Activated CD8-positive, alpha-beta T cell treated with anti-CD3 and anti-CD28 coated beads for 36 hours (primary cell): ENCODE measurements around the gene PHF13. TPM values are rescaled to one million over a fixed set of nuclear protein-coding genes. Genes with fewer than 3 reads are reported as not detected.
"Not testable (repeated sequence)": the region's sequence is repeated elsewhere in the genome, so short reads cannot be mapped to it uniquely, and the experiment has no call there.

ENCODE experiments used
- ATAC-seq: fragments of 200-7000 bp; cut with Tn5 transposase; one replicate; pipeline ENCODE4 v1.10.0; 2021; ENCODE audit warnings: mild to moderate bottlenecking, moderate library complexity
- CTCF ChIA-PET: fragments of 350-600 bp; sonication (Branson Sonifier 250); formaldehyde crosslinking; loops from one replicate; lab custom pipeline; 2021; ENCODE audit warnings: antibody characterized with exemption; lab: Charles Lee
- POLR2A ChIA-PET: fragments of 350-600 bp; sonication (Branson Sonifier 250); formaldehyde crosslinking; loops from one replicate; lab custom pipeline; 2021; ENCODE audit warnings: antibody characterized with exemption; lab: Charles Lee
- DNase-seq: peaks from one replicate; pipeline ENCODE4 v3.0.0-alpha.2; 2020
- H3K27ac Mint-ChIP-seq: one replicate; pipeline ENCODE4 v1.8.0; 2021; ENCODE audit warnings: mild to moderate bottlenecking, mixed read lengths
- H3K27me3 Mint-ChIP-seq: one replicate; pipeline ENCODE4 v1.8.0; 2021; ENCODE audit warnings: mixed read lengths
- H3K36me3 Mint-ChIP-seq: one replicate; pipeline ENCODE4 v1.8.0; 2021; ENCODE audit warnings: low read depth, mixed read lengths
- H3K4me1 Mint-ChIP-seq: one replicate; pipeline ENCODE4 v1.8.0; 2021; ENCODE audit warnings: low read depth, mixed read lengths
- H3K4me3 Mint-ChIP-seq: one replicate; pipeline ENCODE4 v1.8.0; 2021; ENCODE audit warnings: mild to moderate bottlenecking, moderate library complexity, mixed read lengths
- H3K9me3 Mint-ChIP-seq: one replicate; pipeline ENCODE4 v1.8.0; 2021; ENCODE audit warnings: mixed read lengths
- CTCF ChIP-seq: fragments of 200-600 bp; IDR thresholded peaks from one replicate; pipeline ENCODE4 v1.8.0; 2022; ENCODE audit warnings: antibody characterized with exemption, mild to moderate bottlenecking
- intact Hi-C: fragments of 100-400 bp; cut with micrococcal nuclease; formaldehyde crosslinking; loops from one replicate; pipeline ENCODE4 v1.10.0; 2022
- total RNA-seq, 2 experiments: library from RNA; stranded (reverse); gene quantifications; one replicate each; pipeline ENCODE4 v1.2.3, GENCODE V29; 2021

The PHF13 gene
- total RNA-seq, 2 experiments from 2014 or later, result 12.5 to 14.8 TPM

GRCh38 chr1:6596886-6597776 lies 16.4 kb upstream of the PHF13 start:
- peaks cover 36% of the 10 kb centered on the region for H3K4me1 Mint-ChIP-seq
- intact Hi-C loops, result no loop called here
- no peak for ATAC-seq
- no peak for DNase-seq
- H3K27ac Mint-ChIP-seq, result no peak overlapping the region
- no peaks in the 10 kb centered on the region for H3K27me3 Mint-ChIP-seq
- no peak for TF ChIP-seq CTCF
- ChIA-PET POLR2A (interaction anchor here (1.3 to 3.1 kb wide), 2 partner anchors 8 to 11 kb away, joined by 3 to 13 read pairs; no protein-coding TSS in a partner anchor), CTCF (interaction anchor here (1.1 kb wide), 1 partner anchor 43 kb away, joined by 4 read pairs; the partner anchor contains the start of gene NOL9)
- H3K36me3 Mint-ChIP-seq, result peaks cover 52% of the 10 kb centered on the region
- H3K4me3 Mint-ChIP-seq, result no peak overlapping the region
- H3K9me3 Mint-ChIP-seq, result no peaks in the 10 kb centered on the region

GRCh38 chr1:6597777-6598131 lies 15.8 kb upstream of the PHF13 start:
- intact Hi-C loops, result no loop called here
- ChIA-PET CTCF (interaction anchor here (1.1 kb wide), 1 partner anchor 43 kb away, joined by 4 read pairs; the partner anchor contains the start of gene NOL9), POLR2A (interaction anchor here (3.1 kb wide), 1 partner anchor 9 kb away, joined by 13 read pairs; no protein-coding TSS in a partner anchor)
- no peak for TF ChIP-seq CTCF
- ATAC-seq (no peak), DNase-seq (no peak)
- H3K9me3 Mint-ChIP-seq, result no peaks in the 10 kb centered on the region
- peaks cover 33% of the 10 kb centered on the region for H3K4me1 Mint-ChIP-seq
- H3K27me3 Mint-ChIP-seq, result no peaks in the 10 kb centered on the region
- no peak overlapping the region for H3K4me3 Mint-ChIP-seq
- peaks cover 52% of the 10 kb centered on the region for H3K36me3 Mint-ChIP-seq
- no peak overlapping the region for H3K27ac Mint-ChIP-seq

DNA sequence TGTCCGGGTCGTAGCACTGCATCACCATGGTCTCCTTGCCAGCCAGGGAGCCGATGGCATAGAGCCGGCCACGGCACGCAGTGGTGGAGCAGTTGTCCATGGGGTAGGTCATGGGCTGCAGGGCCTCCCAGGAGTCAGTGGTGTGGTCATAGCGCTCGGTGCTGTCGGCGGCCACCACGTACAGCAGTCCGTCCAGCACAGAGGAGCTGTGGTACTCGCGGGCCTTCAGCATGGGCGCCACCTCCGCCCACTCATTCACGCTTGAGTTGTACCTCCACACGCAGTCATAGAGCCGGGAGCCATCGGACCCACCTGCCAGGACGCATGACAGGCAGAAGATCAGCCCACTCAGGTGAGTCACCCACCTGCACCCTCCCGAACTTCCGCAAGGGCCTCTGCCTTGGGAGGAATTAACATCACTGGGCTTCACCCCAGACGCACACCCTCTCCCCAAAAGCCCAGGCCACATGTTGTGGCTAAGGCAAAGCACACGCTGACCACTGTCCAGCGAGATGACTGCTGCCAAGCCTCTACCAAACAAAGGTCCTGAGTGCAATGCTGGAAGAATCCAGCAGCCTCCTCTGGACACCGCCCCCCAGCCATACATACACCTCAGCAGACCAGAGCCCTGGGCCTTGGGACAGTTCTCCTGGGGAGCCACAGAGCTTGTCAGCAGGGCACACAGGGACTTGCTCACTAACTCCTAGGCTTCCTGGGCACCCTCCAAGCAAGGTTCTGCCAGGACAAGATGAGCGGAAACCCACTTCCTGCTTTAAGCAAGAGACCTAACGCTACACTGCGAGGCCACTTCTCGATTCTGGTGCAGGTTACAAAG lies 14.2 kb upstream of the PHF13 start:
- ATAC-seq, result peak; percentile 15
- Mint-ChIP-seq H3K4me1 (peaks cover 36% of the 10 kb centered on the region), H3K27me3 (no peaks in the 10 kb centered on the region), H3K36me3 (peaks cover 47% of the 10 kb centered on the region), H3K4me3 (peak overlapping the region; percentile 93), H3K27ac (peak overlapping the region; percentile 90), H3K9me3 (no peaks in the 10 kb centered on the region)
- no peak for TF ChIP-seq CTCF
- ChIA-PET POLR2A (interaction anchor here (0.6 to 7.0 kb wide), 7 partner anchors 10 to 45 kb away, joined by 3 to 59 read pairs (median 9); partner anchors contain the start of genes NOL9, PHF13, TAS1R1 and ZBTB48), CTCF (interaction anchor here (0.9 to 2.8 kb wide), 9 partner anchors 11 to 47 kb away, joined by 3 to 11 read pairs (median 5); partner anchors contain the start of genes NOL9 and ZBTB48)
- intact Hi-C loops, result no loop called here
- peak; percentile 84 for DNase-seq

DNA sequence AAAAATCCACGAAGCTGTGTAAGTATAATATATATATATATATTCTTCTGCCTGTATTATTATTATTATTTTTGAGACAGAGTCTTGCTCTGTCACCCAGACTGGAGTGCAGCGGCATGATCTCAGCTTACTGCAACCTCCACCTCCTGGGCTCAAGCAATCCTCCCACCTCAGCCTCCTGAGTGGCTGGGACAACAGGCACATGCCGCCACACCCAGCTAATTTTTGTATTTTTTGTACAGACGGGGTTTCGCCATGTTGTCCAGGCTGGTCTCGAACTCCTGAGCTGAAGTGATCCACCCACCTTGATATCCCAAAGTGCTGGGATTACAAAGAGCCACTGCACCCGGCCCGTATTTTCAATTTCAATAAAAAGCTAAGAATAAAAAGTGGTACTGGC lies 13.5 kb upstream of the PHF13 start:
- DNase-seq, H3K9me3 Mint-ChIP-seq, ATAC-seq, H3K27me3 Mint-ChIP-seq, intact Hi-C loops: not testable (repeated sequence)
- Mint-ChIP-seq H3K4me3 (peak overlapping the region; percentile 93), H3K4me1 (peaks cover 39% of the 10 kb centered on the region), H3K27ac (peak overlapping the region; percentile 94), H3K36me3 (peaks cover 44% of the 10 kb centered on the region)
- ChIA-PET POLR2A (interaction anchor here (0.6 to 7.0 kb wide), 11 partner anchors 10 to 367 kb away, joined by 3 to 59 read pairs (median 4); partner anchors contain the start of genes NOL9, PHF13, TAS1R1 and THAP3), CTCF (interaction anchor here (1.0 to 2.8 kb wide), 9 partner anchors 11 to 46 kb away, joined by 3 to 11 read pairs (median 5); partner anchors contain the start of genes NOL9 and ZBTB48)
